CD4-positive, alpha-beta memory T cell (primary cell): ENCODE results near the gene FGB. TPM values are rescaled to one million over a fixed set of nuclear protein-coding genes. Genes with fewer than 3 reads are reported as not detected.

Source experiments
- CTCF ChIA-PET: fragments of 350-600 bp; sonication (Branson Sonifier 250); formaldehyde crosslinking; loops from one replicate; lab custom pipeline; 2021; ENCODE audit warnings: inconsistent platforms; ENCODE audit not compliant: partially characterized antibody; lab: Charles Lee
- POLR2A ChIA-PET: fragments of 350-600 bp; sonication (Branson Sonifier 250); formaldehyde crosslinking; loops from one replicate; lab custom pipeline; 2021; ENCODE audit not compliant: partially characterized antibody; lab: Charles Lee
- DNase-seq, 5 donors: peaks; one replicate each; pipeline versions ENCODE4 v3.0.0 to v3.0.0-alpha.2; 2020 to 2022; ENCODE audit warnings: mixed read lengths in 1 of 5
- H3K27ac ChIP-seq: one replicate; pipeline ENCODE4 v1.7.0; 2013; ENCODE audit warnings: low read depth, low read length
- H3K27me3 ChIP-seq: 2 replicates; pipeline ENCODE4 v1.7.0; 2013; ENCODE audit warnings: mild to moderate bottlenecking, low read length, moderate library complexity; ENCODE audit not compliant: insufficient read depth
- H3K36me3 ChIP-seq: 2 replicates; pipeline ENCODE4 v1.7.0; 2013; ENCODE audit warnings: mild to moderate bottlenecking, low read length, moderate library complexity; ENCODE audit not compliant: insufficient read depth
- H3K4me1 ChIP-seq: 2 replicates; pipeline ENCODE4 v1.7.0; 2013; ENCODE audit warnings: mild to moderate bottlenecking, low read length, moderate library complexity; ENCODE audit not compliant: insufficient read depth
- H3K4me3 ChIP-seq, 2 donors: one replicate each; pipeline ENCODE4 v1.7.0; 2013; ENCODE audit warnings: low read length in 2 of 2, mild to moderate bottlenecking in 1 of 2
- H3K9me3 ChIP-seq, 2 donors: one replicate each; pipeline ENCODE4 v1.7.0; 2013; ENCODE audit warnings: low read length in 2 of 2, control low read depth in 1 of 2; ENCODE audit not compliant: control insufficient read depth in 1 of 2
- H3K27ac Mint-ChIP-seq, 7 donors: one replicate each; pipeline ENCODE4 v1.8.0; 2020 to 2021; ENCODE audit warnings: mixed read lengths in 7 of 7, mild to moderate bottlenecking in 6 of 7, inconsistent platforms in 3 of 7, moderate library complexity in 3 of 7
- H3K27me3 Mint-ChIP-seq, 2 donors: one replicate each; pipeline ENCODE4 v1.8.0; 2020 to 2021; ENCODE audit warnings: mixed read lengths in 2 of 2
- H3K36me3 Mint-ChIP-seq, 2 donors: one replicate each; pipeline ENCODE4 v1.8.0; 2020 to 2021; ENCODE audit warnings: mixed read lengths in 2 of 2, inconsistent platforms in 1 of 2, mild to moderate bottlenecking in 1 of 2
- H3K4me1 Mint-ChIP-seq, 4 donors: one replicate each; pipeline ENCODE4 v1.8.0; 2020 to 2021; ENCODE audit warnings: mixed read lengths in 4 of 4, mild to moderate bottlenecking in 1 of 4
- H3K4me3 Mint-ChIP-seq, 8 donors: one replicate each; pipeline ENCODE4 v1.8.0; 2020 to 2021; ENCODE audit warnings: mixed read lengths in 8 of 8, mild to moderate bottlenecking in 7 of 8, moderate library complexity in 6 of 8, inconsistent platforms in 3 of 8
- H3K9me3 Mint-ChIP-seq, 8 donors: one replicate each; pipeline ENCODE4 v1.8.0; 2020 to 2021; ENCODE audit warnings: mixed read lengths in 8 of 8, mild to moderate bottlenecking in 5 of 8, inconsistent platforms in 3 of 8, moderate library complexity in 1 of 8
- intact Hi-C: fragments of 100-400 bp; cut with micrococcal nuclease; formaldehyde crosslinking; loops from one replicate; pipeline ENCODE4 v1.15.1; 2023
- polyA plus RNA-seq, 2 donors: library from polyadenylated mRNA; unstranded; fragments of 300-500 nt; fragmentation: Illumina TruSeq; gene quantifications; one replicate each; pipeline ENCODE4 v1.2.3, GENCODE V29; 2021
- total RNA-seq, 2 experiments: library from RNA; stranded (reverse); gene quantifications; one replicate each; pipeline ENCODE4 v1.2.3, GENCODE V29; 2021

FGB gene
- total and polyA plus RNA-seq, 4 experiments from 2014 or later = not detected

DNA sequence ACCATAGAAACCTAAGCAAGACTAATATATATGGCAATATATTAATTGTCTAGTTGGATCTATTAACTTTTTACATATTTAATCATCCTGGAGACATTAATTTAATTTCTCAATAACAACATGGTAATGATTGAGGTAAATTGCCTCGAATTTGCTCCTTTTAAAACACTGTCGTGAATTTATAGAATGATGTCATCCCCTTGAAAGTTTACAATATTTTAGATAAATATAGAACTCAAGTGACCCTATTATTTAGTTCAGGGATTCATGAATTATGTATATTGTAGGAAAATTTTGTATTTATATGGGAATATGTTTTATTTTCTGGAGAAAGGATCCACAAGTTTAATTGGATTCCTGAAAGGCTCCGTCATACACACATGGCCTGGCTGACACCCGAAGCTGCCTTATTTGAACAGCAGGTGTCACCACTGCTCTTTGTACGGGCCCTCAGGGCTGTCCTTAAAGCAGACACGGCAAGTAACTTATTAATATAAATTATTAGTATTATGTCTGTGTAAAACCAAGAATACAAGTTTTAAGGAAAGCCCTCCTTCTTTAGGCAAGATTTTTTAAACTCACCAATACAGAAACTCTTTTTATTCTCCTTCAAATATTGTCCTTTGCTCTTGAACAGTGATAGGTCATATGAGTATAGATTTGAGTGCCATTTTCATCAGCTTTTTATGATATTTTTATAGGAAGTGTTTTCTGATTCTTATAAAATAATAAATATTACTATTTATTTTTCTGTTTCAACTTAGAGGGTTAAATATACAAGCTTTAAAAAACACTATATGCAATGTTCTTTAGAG lies 10.7 kb upstream of the FGB start:
- H3K9me3 ChIP-seq = no peaks in the 10 kb centered on the region
- intact Hi-C loops = loop anchor here (1.0 to 10.0 kb wide), 6 partner anchors 66 to 1233 kb away; partner anchors contain the start of gene SFRP2
- no peak overlapping the region for H3K27ac ChIP-seq
- Mint-ChIP-seq H3K4me3 (peak overlapping the region in 2 of 8 donors; percentile 29 to 57), H3K27me3 (no peaks in the 10 kb centered on the region), H3K27ac (peak overlapping the region in 3 of 7 donors; percentile 18 to 62 (median 47)), H3K36me3 (peaks cover 6 to 17% of the 10 kb centered on the region in 2 donors), H3K9me3 (no peaks in the 10 kb centered on the region), H3K4me1 (peaks cover 13 to 28% (median 24%) of the 10 kb centered on the region in 4 donors)
- peak; percentile 68 to 72 (median 68) for DNase-seq
- H3K4me1 ChIP-seq = peaks cover 22% of the 10 kb centered on the region
- H3K36me3 ChIP-seq = peaks cover 5% of the 10 kb centered on the region
- ChIA-PET CTCF (interaction anchor here (0.5 to 7.5 kb wide), 12 partner anchors 8 to 1401 kb away, joined by 3 to 120 read pairs (median 4); partner anchors contain the start of genes CTSO and MAP9), POLR2A (interaction anchor here (0.7 kb wide), 1 partner anchor 16 kb away, joined by 3 read pairs; no protein-coding TSS in a partner anchor)
- H3K27me3 ChIP-seq = no peaks in the 10 kb centered on the region
- no peak overlapping the region for H3K4me3 ChIP-seq

- CTCF ChIA-PET = interaction anchor here (0.8 to 2.8 kb wide), 11 partner anchors 9 to 816 kb away, joined by 3 to 33 read pairs (median 4); partner anchors contain the start of genes FGG and PLRG1
- H3K27ac ChIP-seq = no peak overlapping the region
- no peaks in the 10 kb centered on the region for H3K9me3 ChIP-seq
- no peaks in the 10 kb centered on the region for H3K36me3 ChIP-seq
- no peak for DNase-seq
- H3K4me1 ChIP-seq = no peaks in the 10 kb centered on the region
- Mint-ChIP-seq H3K27ac (no peak overlapping the region), H3K4me1 (no peaks in the 10 kb centered on the region), H3K4me3 (no peak overlapping the region), H3K36me3 (no peaks in the 10 kb centered on the region), H3K9me3 (no peaks in the 10 kb centered on the region), H3K27me3 (peaks cover 5 to 9% of the 10 kb centered on the region in 2 donors)
- intact Hi-C loops = loop anchor here (10.0 kb wide), 1 partner anchor 1226 kb away; no protein-coding TSS in a partner anchor
- POLR2A ChIA-PET = interaction anchor here (1.1 kb wide), 1 partner anchor 9 kb away, joined by 4 read pairs; the partner anchor contains the start of gene PLRG1
- H3K4me3 ChIP-seq = no peak overlapping the region
- no peaks in the 10 kb centered on the region for H3K27me3 ChIP-seq
Measured at GRCh38 chr4:154559141-154559493, 3.7 kb upstream of the FGB start.

- peak overlapping the region in 1 of 8 donors; percentile 12 for H3K4me3 Mint-ChIP-seq
- H3K4me1 Mint-ChIP-seq = no peaks in the 10 kb centered on the region
- Histone ChIP-seq H3K27me3 (no peaks in the 10 kb centered on the region), H3K36me3 (no peaks in the 10 kb centered on the region), H3K27ac (no peak overlapping the region), H3K4me1 (no peaks in the 10 kb centered on the region), H3K4me3 (no peak overlapping the region), H3K9me3 (no peaks in the 10 kb centered on the region)
- H3K9me3 Mint-ChIP-seq = no peaks in the 10 kb centered on the region
- ChIA-PET CTCF (interaction anchor here (0.6 to 2.8 kb wide), 12 partner anchors 9 to 815 kb away, joined by 3 to 33 read pairs (median 4); partner anchors contain the start of genes FGG and PLRG1), POLR2A (interaction anchor here (1.1 kb wide), 1 partner anchor 9 kb away, joined by 4 read pairs; the partner anchor contains the start of gene PLRG1)
- H3K27me3 Mint-ChIP-seq = peaks cover 5 to 9% of the 10 kb centered on the region in 2 donors
- no peak for DNase-seq
- intact Hi-C loops = loop anchor here (10.0 kb wide), 1 partner anchor 1225 kb away; no protein-coding TSS in a partner anchor
- H3K27ac Mint-ChIP-seq = no peak overlapping the region
- H3K36me3 Mint-ChIP-seq = no peaks in the 10 kb centered on the region
Measured at GRCh38 chr4:154559494-154560418, 3.1 kb upstream of the FGB start.

GRCh38 chr4:154560419-154560801 lies 2.4 kb upstream of the FGB start:
- no peak for DNase-seq
- no peaks in the 10 kb centered on the region for H3K36me3 Mint-ChIP-seq
- no peaks in the 10 kb centered on the region for H3K9me3 Mint-ChIP-seq
- H3K4me1 ChIP-seq = no peaks in the 10 kb centered on the region
- POLR2A ChIA-PET = no interaction called here
- no peaks in the 10 kb centered on the region for H3K27me3 ChIP-seq
- H3K9me3 ChIP-seq = no peaks in the 10 kb centered on the region
- H3K27ac Mint-ChIP-seq = no peak overlapping the region
- H3K4me3 ChIP-seq = no peak overlapping the region
- H3K36me3 ChIP-seq = no peaks in the 10 kb centered on the region
- no peak overlapping the region for H3K27ac ChIP-seq
- H3K4me1 Mint-ChIP-seq = no peaks in the 10 kb centered on the region
- CTCF ChIA-PET = interaction anchor here (0.6 to 2.8 kb wide), 3 partner anchors 11 to 62 kb away, joined by 3 to 33 read pairs (median 8); partner anchors contain the start of gene PLRG1
- H3K4me3 Mint-ChIP-seq = no peak overlapping the region
- H3K27me3 Mint-ChIP-seq = peaks cover 5 to 9% of the 10 kb centered on the region in 2 donors
- intact Hi-C loops = no loop called here

- ChIA-PET POLR2A (no interaction called here), CTCF (interaction anchor here (2.6 to 2.8 kb wide), 2 partner anchors 11 to 58 kb away, joined by 8 to 33 read pairs; partner anchors contain the start of gene PLRG1)
- H3K9me3 Mint-ChIP-seq = no peaks in the 10 kb centered on the region
- peaks cover 5 to 9% of the 10 kb centered on the region in 2 donors for H3K27me3 Mint-ChIP-seq
- DNase-seq = no peak
- intact Hi-C loops = no loop called here
- no peak overlapping the region for H3K4me3 Mint-ChIP-seq
- H3K9me3 ChIP-seq = no peaks in the 10 kb centered on the region
- H3K27me3 ChIP-seq = no peaks in the 10 kb centered on the region
- no peaks in the 10 kb centered on the region for H3K36me3 Mint-ChIP-seq
- no peak overlapping the region for H3K27ac ChIP-seq
- no peak overlapping the region for H3K4me3 ChIP-seq
- H3K36me3 ChIP-seq = no peaks in the 10 kb centered on the region
- no peaks in the 10 kb centered on the region for H3K4me1 Mint-ChIP-seq
- no peak overlapping the region for H3K27ac Mint-ChIP-seq
- no peaks in the 10 kb centered on the region for H3K4me1 ChIP-seq
Measured at GRCh38 chr4:154560824-154561231, 2.0 kb upstream of the FGB start.

DNA sequence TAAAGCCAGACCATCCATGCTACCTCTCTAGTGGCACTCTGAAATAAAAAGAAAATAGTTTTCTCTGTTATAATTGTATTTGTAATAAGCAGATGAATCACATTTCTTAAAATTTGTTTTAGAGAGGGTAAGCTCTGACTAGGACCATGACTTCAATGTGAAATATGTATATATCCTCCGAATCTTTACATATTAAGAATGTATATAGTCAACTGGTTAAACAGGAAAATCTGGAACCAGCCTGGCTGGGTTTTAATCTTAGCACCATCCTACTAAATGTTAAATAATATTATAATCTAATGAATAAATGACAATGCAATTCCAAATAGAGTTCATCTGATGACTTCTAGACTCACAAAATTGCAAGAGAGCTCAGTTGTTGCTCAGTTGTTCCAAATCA lies 1.5 kb downstream of the FGB start:
- DNase-seq = no peak
- no peaks in the 10 kb centered on the region for H3K9me3 Mint-ChIP-seq
- H3K9me3 ChIP-seq = no peaks in the 10 kb centered on the region
- no peaks in the 10 kb centered on the region for H3K36me3 ChIP-seq
- POLR2A ChIA-PET = no interaction called here
- intact Hi-C loops = no loop called here
- no peak overlapping the region for H3K4me3 Mint-ChIP-seq
- no peak overlapping the region for H3K27ac ChIP-seq
- no peaks in the 10 kb centered on the region for H3K27me3 ChIP-seq
- no peak overlapping the region for H3K4me3 ChIP-seq
- CTCF ChIA-PET = no interaction called here
- H3K4me1 Mint-ChIP-seq = no peaks in the 10 kb centered on the region
- no peak overlapping the region for H3K27ac Mint-ChIP-seq
- peaks cover 5 to 8% of the 10 kb centered on the region in 2 donors for H3K27me3 Mint-ChIP-seq
- H3K4me1 ChIP-seq = no peaks in the 10 kb centered on the region
- H3K36me3 Mint-ChIP-seq = no peaks in the 10 kb centered on the region
